PC-9 (cell line): ENCODE results near the gene RGS6. TPM values are rescaled to one million over a fixed set of nuclear protein-coding genes. Genes with fewer than 3 reads are reported as not detected.

ENCODE experiments used
- BruUV-seq: library from RNA; stranded (reverse); fragments of 400-500 nt; replicated peaks from 2 replicates; lab custom pipeline; 2021; lab: Mats Ljungman, UMichigan
- CTCF ChIA-PET: fragments of 300-600 bp; sonication (Branson Sonifier 250); formaldehyde crosslinking; loops from one replicate; lab custom pipeline; 2022; ENCODE audit warnings: antibody characterized with exemption; lab: Charles Lee
- POLR2A ChIA-PET: fragments of 300-600 bp; sonication (Branson Sonifier 250); formaldehyde crosslinking; loops from one replicate; lab custom pipeline; 2022; ENCODE audit warnings: antibody characterized with exemption; ENCODE audit not compliant: unreplicated experiment; lab: Charles Lee
- DNase-seq, 2 experiments: peaks; one replicate each; pipeline versions ENCODE4 v3.0.0 to v3.0.0-alpha.2; 2015 to 2022; ENCODE audit warnings: mixed read lengths in 1 of 2
- H2AFZ ChIP-seq: fragments of 200-600 bp; sonication (generic); 2 replicates; pipeline ENCODE4 v1.8.1; 2017; ENCODE audit warnings: antibody characterized with exemption
- H3F3A ChIP-seq: fragments of 200-600 bp; sonication (generic); 2 replicates; pipeline ENCODE4 v1.8.1; 2017; ENCODE audit warnings: antibody characterized with exemption, mild to moderate bottlenecking, low read depth; ENCODE audit not compliant: insufficient read depth
- H3K27ac ChIP-seq: fragments of 200-600 bp; sonication (generic); 2 replicates; pipeline ENCODE4 v1.6.1; 2016; ENCODE audit warnings: mixed run types
- H3K27me3 ChIP-seq: fragments of 200-600 bp; sonication (generic); 2 replicates; pipeline ENCODE4 v1.6.1; 2016; ENCODE audit warnings: low read depth, mixed run types; ENCODE audit not compliant: insufficient read depth
- H3K36me3 ChIP-seq: fragments of 200-600 bp; sonication (generic); 2 replicates; pipeline ENCODE4 v1.6.1; 2016; ENCODE audit warnings: low read depth, mixed run types
- H3K4me1 ChIP-seq: fragments of 200-600 bp; sonication (generic); replicated peaks from 2 replicates; pipeline ENCODE4 v1.6.1; 2016; ENCODE audit warnings: mixed run types; ENCODE audit not compliant: insufficient read depth
- H3K4me2 ChIP-seq: fragments of 200-600 bp; sonication (generic); 2 replicates; pipeline ENCODE4 v1.6.1; 2017; ENCODE audit warnings: mixed run types
- H3K4me3 ChIP-seq: fragments of 200-600 bp; sonication (generic); 2 replicates; pipeline ENCODE4 v1.6.1; 2016; ENCODE audit warnings: mixed run types
- H3K79me2 ChIP-seq: fragments of 200-600 bp; sonication (generic); 2 replicates; pipeline ENCODE4 v1.6.1; 2017; ENCODE audit warnings: low read depth, mixed run types
- H3K9me2 ChIP-seq: fragments of 200-600 bp; sonication (generic); 2 replicates; pipeline ENCODE4 v1.8.1; 2017; ENCODE audit warnings: mild to moderate bottlenecking; ENCODE audit not compliant: insufficient read depth
- H3K9me3 ChIP-seq: fragments of 200-600 bp; sonication (generic); 2 replicates; pipeline ENCODE4 v1.8.1; 2016; ENCODE audit warnings: low read depth; ENCODE audit not compliant: insufficient read depth
- H4K20me1 ChIP-seq: fragments of 200-600 bp; sonication (generic); 2 replicates; pipeline ENCODE4 v1.8.1; 2017; ENCODE audit not compliant: insufficient read depth
- CTCF ChIP-seq: fragments of 200-600 bp; sonication (generic); conservative IDR thresholded peaks from 2 replicates; pipeline ENCODE4 v1.6.1; 2017; ENCODE audit warnings: mixed run types, antibody characterized with exemption, mild to moderate bottlenecking, moderate library complexity
- EZH2 ChIP-seq: fragments of 200-600 bp; sonication (generic); IDR thresholded peaks from 2 replicates; pipeline ENCODE4 v1.8.0; 2017; ENCODE audit warnings: antibody characterized with exemption, low read depth
- intact Hi-C: fragments of 100-400 bp; cut with micrococcal nuclease; formaldehyde crosslinking; loops from one replicate; pipeline ENCODE4 v1.10.0; 2022; ENCODE audit not compliant: unreplicated experiment
- total RNA-seq: library from RNA; stranded (reverse); gene quantifications from 2 replicates; pipeline ENCODE4 v1.2.3, GENCODE V29; 2021

RGS6 gene
- total RNA-seq, 1 experiment from 2014 or later = not detected

DNA sequence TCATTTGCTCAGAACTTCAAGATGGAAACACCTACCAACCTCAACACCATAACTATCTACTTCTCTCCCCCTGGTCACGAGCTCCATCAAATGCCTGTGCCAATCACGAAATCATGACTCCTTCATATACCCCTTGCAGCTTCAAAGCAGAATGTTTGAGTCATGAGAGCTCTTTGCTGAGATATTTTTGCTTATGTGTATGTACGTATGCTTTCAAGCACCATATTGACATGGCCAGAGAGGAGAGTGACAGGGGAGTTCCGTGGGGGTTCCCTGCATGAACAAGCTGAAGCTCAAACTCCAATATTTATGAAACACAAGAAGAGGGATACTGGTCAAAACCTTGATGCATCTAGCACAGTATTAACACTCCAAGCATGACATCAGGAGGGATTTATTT is 587.3 kb downstream of the RGS6 start:
- Histone ChIP-seq H3F3A (no peaks in the 10 kb centered on the region), H3K27ac (no peak overlapping the region), H3K27me3 (peaks cover 13% of the 10 kb centered on the region; the same call in 1 of the 2 replicates), H3K4me1 (no peaks in the 10 kb centered on the region), H3K9me2 (no peaks in the 10 kb centered on the region), H3K9me3 (no peaks in the 10 kb centered on the region), H3K4me2 (no peak overlapping the region), H3K36me3 (no peaks in the 10 kb centered on the region), H2AFZ (no peak overlapping the region), H4K20me1 (no peaks in the 10 kb centered on the region), H3K79me2 (no peaks in the 10 kb centered on the region), H3K4me3 (no peak overlapping the region)
- intact Hi-C loops = loop anchor here (10.0 kb wide), 1 partner anchor 1195 kb away; the partner anchor contains the start of gene PNMA1
- ChIA-PET CTCF (no interaction called here), POLR2A (no interaction called here)
- DNase-seq = no peak
- TF ChIP-seq EZH2 (no peak), CTCF (no peak)
- BruUV-seq = no TSS peak

GRCh38 chr14:72521045-72521444 is 588.8 kb downstream of the RGS6 start:
- no peaks in the 10 kb centered on the region for H3K36me3 ChIP-seq
- no peaks in the 10 kb centered on the region for H4K20me1 ChIP-seq
- no peak overlapping the region for H3K4me2 ChIP-seq
- no peak overlapping the region for H3K27ac ChIP-seq
- H2AFZ ChIP-seq = no peak overlapping the region
- no peak overlapping the region for H3K4me3 ChIP-seq
- BruUV-seq = no TSS peak
- ChIA-PET CTCF (no interaction called here), POLR2A (no interaction called here)
- TF ChIP-seq CTCF = no peak
- TF ChIP-seq EZH2 = no peak
- DNase-seq = no peak
- H3K9me2 ChIP-seq = no peaks in the 10 kb centered on the region
- H3K27me3 ChIP-seq = peaks cover 18% of the 10 kb centered on the region
- intact Hi-C loops = no loop called here
- H3F3A ChIP-seq = no peaks in the 10 kb centered on the region
- no peaks in the 10 kb centered on the region for H3K4me1 ChIP-seq
- H3K79me2 ChIP-seq = no peaks in the 10 kb centered on the region
- no peaks in the 10 kb centered on the region for H3K9me3 ChIP-seq

GRCh38 chr14:72521968-72522741 is 589.9 kb downstream of the RGS6 start:
- POLR2A ChIA-PET = no interaction called here
- Histone ChIP-seq H3F3A (no peaks in the 10 kb centered on the region), H3K4me2 (no peak overlapping the region), H4K20me1 (no peaks in the 10 kb centered on the region), H2AFZ (no peak overlapping the region), H3K9me2 (no peaks in the 10 kb centered on the region), H3K4me3 (no peak overlapping the region), H3K79me2 (no peaks in the 10 kb centered on the region), H3K9me3 (no peaks in the 10 kb centered on the region), H3K27me3 (peaks cover 18% of the 10 kb centered on the region), H3K4me1 (no peaks in the 10 kb centered on the region), H3K27ac (no peak overlapping the region), H3K36me3 (no peaks in the 10 kb centered on the region)
- BruUV-seq = no TSS peak
- no peak for DNase-seq
- no peak for TF ChIP-seq EZH2
- TF ChIP-seq CTCF = no peak
- CTCF ChIA-PET = no interaction called here
- intact Hi-C loops = no loop called here
